ENCODE data around the gene USP25.

USP25 gene

GRCh38 chr21:15729674-15730483, at the start of gene USP25:
Gene USP25 (plus strand): TSS chr21:15729982. CDS start chr21:15730394, 412 bp downstream.
- Histone ChIP-seq H3K9me3 (ENCODE audit: control insufficient read depth in 5 of 5, low read length in 5 of 5) (no peaks in the 10 kb centered on the region), H3K27ac (ENCODE audit: low read depth, low read length) (peak within 1 kb of the TSS; percentile 88), H3K36me3 (ENCODE audit: control insufficient read depth in 5 of 5, insufficient read depth in 5 of 5, low read length in 5 of 5) (no peaks in the 10 kb centered on the region), H3K9ac (ENCODE audit: low read length in 5 of 5) (peak within 1 kb of the TSS; percentile 82 to 95 (median 92)), H3K27me3 (ENCODE audit: control insufficient read depth in 5 of 5, insufficient read depth in 4 of 5, low read length in 5 of 5) (no peaks in the 10 kb centered on the region), H3K4me3 (ENCODE audit: low read depth in 1 of 5, low read length in 5 of 5) (peak within 1 kb of the TSS; percentile 77 to 96 (median 89)), H3K4me1 (ENCODE audit: control insufficient read depth in 5 of 5, insufficient read depth in 5 of 5, low read length in 5 of 5) (peaks cover 0 to 34% (median 21%) of the 10 kb centered on the region in 5 donors)

- Histone ChIP-seq H3K27ac (ENCODE audit: low read depth, low read length) (no peak overlapping the region), H3K9ac (ENCODE audit: low read length in 5 of 5) (no peak overlapping the region), H3K4me3 (ENCODE audit: low read depth in 1 of 5, low read length in 5 of 5) (peak overlapping the region in 1 of 5 donors; percentile 15)
These were observed 47.4 kb upstream of the USP25 start for GRCh38 chr21:15682186-15682895.

GRCh38 chr21:15682977-15683376, 46.8 kb upstream of the USP25 start:
- Histone ChIP-seq H3K9me3 (ENCODE audit: control insufficient read depth in 5 of 5, low read length in 5 of 5) (no peaks in the 10 kb centered on the region), H3K27ac (ENCODE audit: low read depth, low read length) (no peak overlapping the region), H3K9ac (ENCODE audit: low read length in 5 of 5) (no peak overlapping the region), H3K4me3 (ENCODE audit: low read depth in 1 of 5, low read length in 5 of 5) (no peak overlapping the region), H3K4me1 (ENCODE audit: control insufficient read depth in 5 of 5, insufficient read depth in 5 of 5, low read length in 5 of 5) (peaks cover 0 to 16% (median 5%) of the 10 kb centered on the region in 5 donors), H3K36me3 (ENCODE audit: control insufficient read depth in 5 of 5, insufficient read depth in 5 of 5, low read length in 5 of 5) (no peaks in the 10 kb centered on the region), H3K27me3 (ENCODE audit: control insufficient read depth in 5 of 5, insufficient read depth in 4 of 5, low read length in 5 of 5) (no peaks in the 10 kb centered on the region)

More at GRCh38 chr21:15682186-15682895, 47.4 kb upstream of the USP25 start:
- H3K4me1 ChIP-seq (ENCODE audit: control insufficient read depth in 5 of 5, insufficient read depth in 5 of 5, low read length in 5 of 5): peaks cover 0 to 16% (median 5%) of the 10 kb centered on the region in 5 donors
- no peaks in the 10 kb centered on the region for H3K9me3 ChIP-seq (ENCODE audit: control insufficient read depth in 5 of 5, low read length in 5 of 5)
- H3K36me3 ChIP-seq (ENCODE audit: control insufficient read depth in 5 of 5, insufficient read depth in 5 of 5, low read length in 5 of 5): no peaks in the 10 kb centered on the region
- no peaks in the 10 kb centered on the region for H3K27me3 ChIP-seq (ENCODE audit: control insufficient read depth in 5 of 5, insufficient read depth in 4 of 5, low read length in 5 of 5)

GRCh38 chr21:15686506-15686905, 43.3 kb upstream of the USP25 start:
- no peaks in the 10 kb centered on the region for H3K9me3 ChIP-seq (ENCODE audit: control insufficient read depth in 5 of 5, low read length in 5 of 5)
- no peak overlapping the region for H3K4me3 ChIP-seq (ENCODE audit: low read depth in 1 of 5, low read length in 5 of 5)
- no peaks in the 10 kb centered on the region for H3K36me3 ChIP-seq (ENCODE audit: control insufficient read depth in 5 of 5, insufficient read depth in 5 of 5, low read length in 5 of 5)
- no peaks in the 10 kb centered on the region for H3K27me3 ChIP-seq (ENCODE audit: control insufficient read depth in 5 of 5, insufficient read depth in 4 of 5, low read length in 5 of 5)
- H3K9ac ChIP-seq (ENCODE audit: low read length in 5 of 5): no peak overlapping the region
- peaks cover 0 to 16% (median 5%) of the 10 kb centered on the region in 5 donors for H3K4me1 ChIP-seq (ENCODE audit: control insufficient read depth in 5 of 5, insufficient read depth in 5 of 5, low read length in 5 of 5)
- H3K27ac ChIP-seq (ENCODE audit: low read depth, low read length): no peak overlapping the region

GRCh38 chr21:15687208-15687607, 42.6 kb upstream of the USP25 start:
- peaks cover 0 to 13% (median 4%) of the 10 kb centered on the region in 5 donors for H3K4me1 ChIP-seq (ENCODE audit: control insufficient read depth in 5 of 5, insufficient read depth in 5 of 5, low read length in 5 of 5)
- H3K9me3 ChIP-seq (ENCODE audit: control insufficient read depth in 5 of 5, low read length in 5 of 5): no peaks in the 10 kb centered on the region
- H3K4me3 ChIP-seq (ENCODE audit: low read depth in 1 of 5, low read length in 5 of 5): no peak overlapping the region
- H3K9ac ChIP-seq (ENCODE audit: low read length in 5 of 5): no peak overlapping the region
- H3K27me3 ChIP-seq (ENCODE audit: control insufficient read depth in 5 of 5, insufficient read depth in 4 of 5, low read length in 5 of 5): no peaks in the 10 kb centered on the region
- H3K27ac ChIP-seq (ENCODE audit: low read depth, low read length): no peak overlapping the region
- H3K36me3 ChIP-seq (ENCODE audit: control insufficient read depth in 5 of 5, insufficient read depth in 5 of 5, low read length in 5 of 5): no peaks in the 10 kb centered on the region

- no peaks in the 10 kb centered on the region for H3K9me3 ChIP-seq (ENCODE audit: control insufficient read depth in 5 of 5, low read length in 5 of 5)
- no peaks in the 10 kb centered on the region for H3K36me3 ChIP-seq (ENCODE audit: control insufficient read depth in 5 of 5, insufficient read depth in 5 of 5, low read length in 5 of 5)
These were observed 41.8 kb upstream of the USP25 start for GRCh38 chr21:15688016-15688415.

GRCh38 chr21:15688809-15689208, 41.0 kb upstream of the USP25 start:
- H3K27ac ChIP-seq (ENCODE audit: low read depth, low read length): no peak overlapping the region
- no peaks in the 10 kb centered on the region for H3K36me3 ChIP-seq (ENCODE audit: control insufficient read depth in 5 of 5, insufficient read depth in 5 of 5, low read length in 5 of 5)
- no peaks in the 10 kb centered on the region for H3K27me3 ChIP-seq (ENCODE audit: control insufficient read depth in 5 of 5, insufficient read depth in 4 of 5, low read length in 5 of 5)
- peaks cover 0 to 3% (median 0%) of the 10 kb centered on the region in 5 donors for H3K4me1 ChIP-seq (ENCODE audit: control insufficient read depth in 5 of 5, insufficient read depth in 5 of 5, low read length in 5 of 5)
- H3K9ac ChIP-seq (ENCODE audit: low read length in 5 of 5): no peak overlapping the region
- H3K4me3 ChIP-seq (ENCODE audit: low read depth in 1 of 5, low read length in 5 of 5): no peak overlapping the region
- no peaks in the 10 kb centered on the region for H3K9me3 ChIP-seq (ENCODE audit: control insufficient read depth in 5 of 5, low read length in 5 of 5)

More at GRCh38 chr21:15688016-15688415, 41.8 kb upstream of the USP25 start:
- peaks cover 0 to 5% (median 0%) of the 10 kb centered on the region in 5 donors for H3K4me1 ChIP-seq (ENCODE audit: control insufficient read depth in 5 of 5, insufficient read depth in 5 of 5, low read length in 5 of 5)
- no peaks in the 10 kb centered on the region for H3K27me3 ChIP-seq (ENCODE audit: control insufficient read depth in 5 of 5, insufficient read depth in 4 of 5, low read length in 5 of 5)
- no peak overlapping the region for H3K9ac ChIP-seq (ENCODE audit: low read length in 5 of 5)
- H3K27ac ChIP-seq (ENCODE audit: low read depth, low read length): no peak overlapping the region
- H3K4me3 ChIP-seq (ENCODE audit: low read depth in 1 of 5, low read length in 5 of 5): no peak overlapping the region

- no peaks in the 10 kb centered on the region for H3K4me1 ChIP-seq (ENCODE audit: control insufficient read depth in 5 of 5, insufficient read depth in 5 of 5, low read length in 5 of 5)
- no peak overlapping the region for H3K9ac ChIP-seq (ENCODE audit: low read length in 5 of 5)
- no peak overlapping the region for H3K27ac ChIP-seq (ENCODE audit: low read depth, low read length)
- no peak overlapping the region for H3K4me3 ChIP-seq (ENCODE audit: low read depth in 1 of 5, low read length in 5 of 5)
- peaks cover 0 to 2% (median 0%) of the 10 kb centered on the region in 5 donors for H3K27me3 ChIP-seq (ENCODE audit: control insufficient read depth in 5 of 5, insufficient read depth in 4 of 5, low read length in 5 of 5)
- no peaks in the 10 kb centered on the region for H3K9me3 ChIP-seq (ENCODE audit: control insufficient read depth in 5 of 5, low read length in 5 of 5)
- no peaks in the 10 kb centered on the region for H3K36me3 ChIP-seq (ENCODE audit: control insufficient read depth in 5 of 5, insufficient read depth in 5 of 5, low read length in 5 of 5)
These were observed 37.1 kb upstream of the USP25 start for GRCh38 chr21:15692711-15693110.

- Histone ChIP-seq H3K9me3 (ENCODE audit: control insufficient read depth in 5 of 5, low read length in 5 of 5) (no peaks in the 10 kb centered on the region), H3K36me3 (ENCODE audit: control insufficient read depth in 5 of 5, insufficient read depth in 5 of 5, low read length in 5 of 5) (no peaks in the 10 kb centered on the region), H3K27me3 (ENCODE audit: control insufficient read depth in 5 of 5, insufficient read depth in 4 of 5, low read length in 5 of 5) (peaks cover 0 to 2% (median 0%) of the 10 kb centered on the region in 5 donors), H3K27ac (ENCODE audit: low read depth, low read length) (no peak overlapping the region), H3K9ac (ENCODE audit: low read length in 5 of 5) (no peak overlapping the region), H3K4me1 (ENCODE audit: control insufficient read depth in 5 of 5, insufficient read depth in 5 of 5, low read length in 5 of 5) (no peaks in the 10 kb centered on the region), H3K4me3 (ENCODE audit: low read depth in 1 of 5, low read length in 5 of 5) (no peak overlapping the region)
These were observed 34.5 kb upstream of the USP25 start for GRCh38 chr21:15695241-15695640.

GRCh38 chr21:15701830-15702229, 28.0 kb upstream of the USP25 start:
- Histone ChIP-seq H3K36me3 (ENCODE audit: control insufficient read depth in 5 of 5, insufficient read depth in 5 of 5, low read length in 5 of 5) (no peaks in the 10 kb centered on the region), H3K9me3 (ENCODE audit: control insufficient read depth in 5 of 5, low read length in 5 of 5) (peaks cover 0 to 10% (median 6%) of the 10 kb centered on the region in 5 donors), H3K27me3 (ENCODE audit: control insufficient read depth in 5 of 5, insufficient read depth in 4 of 5, low read length in 5 of 5) (no peaks in the 10 kb centered on the region), H3K9ac (ENCODE audit: low read length in 5 of 5) (no peak overlapping the region), H3K4me3 (ENCODE audit: low read depth in 1 of 5, low read length in 5 of 5) (no peak overlapping the region), H3K4me1 (ENCODE audit: control insufficient read depth in 5 of 5, insufficient read depth in 5 of 5, low read length in 5 of 5) (no peaks in the 10 kb centered on the region), H3K27ac (ENCODE audit: low read depth, low read length) (no peak overlapping the region)

Data from subcutaneous abdominal adipose tissue (tissue), 5 donors.